Measurements from ENCODE around the gene RAI2.
A peak's percentile ranks its signal among the peaks of the same experiment; 100 is the strongest.

RAI2 gene

DNA sequence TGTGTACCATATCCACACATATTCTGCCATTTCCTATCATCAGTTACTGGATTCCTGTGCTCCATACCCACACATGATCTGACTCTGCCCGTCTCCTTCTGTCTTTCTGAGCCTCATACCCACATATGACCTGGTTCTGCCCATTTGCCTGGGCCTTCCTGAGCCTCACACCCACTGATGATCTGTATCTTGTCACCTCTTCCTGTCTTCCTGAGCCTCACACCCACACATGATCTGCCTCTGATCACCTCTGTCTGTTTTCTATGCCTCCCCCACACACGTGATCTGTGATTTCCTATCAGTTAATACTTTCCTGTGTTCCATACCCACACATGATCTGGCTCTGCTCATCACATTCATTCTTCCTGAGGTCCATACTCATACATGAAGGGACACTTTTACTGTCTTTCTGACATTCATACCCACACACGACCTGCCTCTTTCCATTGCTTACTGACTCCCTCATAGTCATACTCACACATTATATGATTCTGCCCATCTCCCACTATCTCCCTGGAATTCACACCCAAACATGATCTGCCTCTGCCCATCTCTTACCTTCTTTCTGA is 91.3 kb downstream of the RAI2 start:
- CTCF ChIA-PET: no interaction called here
- Histone ChIP-seq H3K9me3 (ENCODE audit: control insufficient read depth, insufficient read depth, low read depth, low read length) (no peaks in the 10 kb centered on the region), H3K4me3 (ENCODE audit: low read depth, low read length) (no peak overlapping the region), H3K36me3 (ENCODE audit: control insufficient read depth in 2 of 2, insufficient read depth in 1 of 2, low read length in 2 of 2) (no peaks in the 10 kb centered on the region), H3K27ac (ENCODE audit: extremely low read depth, low read depth, low read length) (no peak overlapping the region), H3K4me1 (ENCODE audit: control insufficient read depth, insufficient read depth, low read length) (no peaks in the 10 kb centered on the region)
- TF ChIP-seq EGR2 (tag by site-specific recombination; IDR thresholded peaks at IDR 0.05; ENCODE audit: low read depth) (peak; percentile 66), GLI4 (tag by site-specific recombination; IDR thresholded peaks at IDR 0.05) (no peak), ZFHX2 (tag by site-specific recombination; conservative IDR thresholded peaks at IDR 0.05) (peak; percentile 52), ZNF274 (IDR thresholded peaks at IDR 0.05; ENCODE audit: low read length) (no peak), ZNF274 (tag by site-specific recombination; IDR thresholded peaks at IDR 0.05; ENCODE audit: borderline replicate concordance) (no peak), ZNF2 (tag by site-specific recombination; IDR thresholded peaks at IDR 0.05) (no peak), ZNF16 (tag by site-specific recombination; IDR thresholded peaks at IDR 0.05; ENCODE audit: low read depth) (no peak), ZNF202 (tag by site-specific recombination; IDR thresholded peaks at IDR 0.05; ENCODE audit: borderline replicate concordance) (no peak), ZSCAN16 (tag by site-specific recombination; IDR thresholded peaks at IDR 0.05) (no peak)
- TF ChIP-seq, protein P1, sequence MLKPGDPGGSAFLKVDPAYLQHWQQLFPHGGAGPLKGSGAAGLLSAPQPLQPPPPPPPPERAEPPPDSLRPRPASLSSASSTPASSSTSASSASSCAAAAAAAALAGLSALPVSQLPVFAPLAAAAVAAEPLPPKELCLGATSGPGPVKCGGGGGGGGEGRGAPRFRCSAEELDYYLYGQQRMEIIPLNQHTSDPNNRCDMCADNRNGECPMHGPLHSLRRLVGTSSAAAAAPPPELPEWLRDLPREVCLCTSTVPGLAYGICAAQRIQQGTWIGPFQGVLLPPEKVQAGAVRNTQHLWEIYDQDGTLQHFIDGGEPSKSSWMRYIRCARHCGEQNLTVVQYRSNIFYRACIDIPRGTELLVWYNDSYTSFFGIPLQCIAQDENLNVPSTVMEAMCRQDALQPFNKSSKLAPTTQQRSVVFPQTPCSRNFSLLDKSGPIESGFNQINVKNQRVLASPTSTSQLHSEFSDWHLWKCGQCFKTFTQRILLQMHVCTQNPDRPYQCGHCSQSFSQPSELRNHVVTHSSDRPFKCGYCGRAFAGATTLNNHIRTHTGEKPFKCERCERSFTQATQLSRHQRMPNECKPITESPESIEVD (tag by site-specific recombination; IDR thresholded peaks at IDR 0.05): no peak
- TF ChIP-seq, protein P2, sequence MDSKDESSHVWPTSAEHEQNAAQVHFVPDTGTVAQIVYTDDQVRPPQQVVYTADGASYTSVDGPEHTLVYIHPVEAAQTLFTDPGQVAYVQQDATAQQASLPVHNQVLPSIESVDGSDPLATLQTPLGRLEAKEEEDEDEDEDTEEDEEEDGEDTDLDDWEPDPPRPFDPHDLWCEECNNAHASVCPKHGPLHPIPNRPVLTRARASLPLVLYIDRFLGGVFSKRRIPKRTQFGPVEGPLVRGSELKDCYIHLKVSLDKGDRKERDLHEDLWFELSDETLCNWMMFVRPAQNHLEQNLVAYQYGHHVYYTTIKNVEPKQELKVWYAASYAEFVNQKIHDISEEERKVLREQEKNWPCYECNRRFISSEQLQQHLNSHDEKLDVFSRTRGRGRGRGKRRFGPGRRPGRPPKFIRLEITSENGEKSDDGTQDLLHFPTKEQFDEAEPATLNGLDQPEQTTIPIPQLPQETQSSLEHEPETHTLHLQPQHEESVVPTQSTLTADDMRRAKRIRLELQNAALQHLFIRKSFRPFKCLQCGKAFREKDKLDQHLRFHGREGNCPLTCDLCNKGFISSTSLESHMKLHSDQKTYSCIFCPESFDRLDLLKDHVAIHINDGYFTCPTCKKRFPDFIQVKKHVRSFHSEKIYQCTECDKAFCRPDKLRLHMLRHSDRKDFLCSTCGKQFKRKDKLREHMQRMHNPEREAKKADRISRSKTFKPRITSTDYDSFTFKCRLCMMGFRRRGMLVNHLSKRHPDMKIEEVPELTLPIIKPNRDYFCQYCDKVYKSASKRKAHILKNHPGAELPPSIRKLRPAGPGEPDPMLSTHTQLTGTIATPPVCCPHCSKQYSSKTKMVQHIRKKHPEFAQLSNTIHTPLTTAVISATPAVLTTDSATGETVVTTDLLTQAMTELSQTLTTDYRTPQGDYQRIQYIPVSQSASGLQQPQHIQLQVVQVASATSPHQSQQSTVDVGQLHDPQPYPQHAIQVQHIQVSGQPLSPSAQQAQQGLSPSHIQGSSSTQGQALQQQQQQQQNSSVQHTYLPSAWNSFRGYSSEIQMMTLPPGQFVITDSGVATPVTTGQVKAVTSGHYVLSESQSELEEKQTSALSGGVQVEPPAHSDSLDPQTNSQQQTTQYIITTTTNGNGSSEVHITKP (tag by site-specific recombination; IDR thresholded peaks at IDR 0.05): no peak
- TF ChIP-seq, protein P3, sequence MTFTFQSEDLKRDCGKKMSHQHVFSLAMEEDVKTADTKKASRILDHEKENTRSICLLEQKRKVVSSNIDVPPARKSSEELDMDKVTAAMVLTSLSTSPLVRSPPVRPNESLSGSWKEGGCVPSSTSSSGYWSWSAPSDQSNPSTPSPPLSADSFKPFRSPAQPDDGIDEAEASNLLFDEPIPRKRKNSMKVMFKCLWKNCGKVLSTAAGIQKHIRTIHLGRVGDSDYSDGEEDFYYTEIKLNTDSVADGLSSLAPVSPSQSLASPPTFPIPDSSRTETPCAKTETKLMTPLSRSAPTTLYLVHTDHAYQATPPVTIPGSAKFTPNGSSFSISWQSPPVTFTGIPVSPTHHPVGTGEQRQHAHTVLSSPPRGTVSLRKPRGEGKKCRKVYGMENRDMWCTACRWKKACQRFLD (tag by site-specific recombination; IDR thresholded peaks at IDR 0.05): no peak
- TF ChIP-seq, protein P4, sequence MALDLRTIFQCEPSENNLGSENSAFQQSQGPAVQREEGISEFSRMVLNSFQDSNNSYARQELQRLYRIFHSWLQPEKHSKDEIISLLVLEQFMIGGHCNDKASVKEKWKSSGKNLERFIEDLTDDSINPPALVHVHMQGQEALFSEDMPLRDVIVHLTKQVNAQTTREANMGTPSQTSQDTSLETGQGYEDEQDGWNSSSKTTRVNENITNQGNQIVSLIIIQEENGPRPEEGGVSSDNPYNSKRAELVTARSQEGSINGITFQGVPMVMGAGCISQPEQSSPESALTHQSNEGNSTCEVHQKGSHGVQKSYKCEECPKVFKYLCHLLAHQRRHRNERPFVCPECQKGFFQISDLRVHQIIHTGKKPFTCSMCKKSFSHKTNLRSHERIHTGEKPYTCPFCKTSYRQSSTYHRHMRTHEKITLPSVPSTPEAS (tag by site-specific recombination; IDR thresholded peaks at IDR 0.05): no peak
- POLR2A ChIA-PET: no interaction called here

DNA sequence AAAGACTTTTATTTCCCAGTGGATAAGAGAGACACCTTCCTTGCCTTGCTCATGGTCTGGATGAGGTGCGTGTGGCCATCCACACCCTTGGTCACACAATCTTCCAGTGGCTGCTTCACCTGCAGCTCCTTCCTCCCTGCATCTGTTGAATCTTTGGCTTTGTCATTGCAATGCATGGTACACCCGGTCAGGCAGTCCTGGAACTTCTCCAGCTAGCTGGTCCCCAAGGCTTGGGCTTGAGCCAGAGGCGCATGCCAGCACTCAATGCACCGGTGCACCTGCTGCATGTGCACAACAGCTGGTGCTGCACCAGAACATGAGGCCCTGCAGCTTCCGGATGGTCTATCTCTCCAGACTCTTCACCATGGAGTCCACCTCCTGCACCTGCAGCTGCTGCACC is 92.1 kb downstream of the RAI2 start:
- Histone ChIP-seq H3K4me3 (ENCODE audit: low read depth, low read length) (no peak overlapping the region), H3K27ac (ENCODE audit: extremely low read depth, low read depth, low read length) (no peak overlapping the region), H3K36me3 (ENCODE audit: control insufficient read depth in 2 of 2, insufficient read depth in 1 of 2, low read length in 2 of 2) (no peaks in the 10 kb centered on the region), H3K4me1 (ENCODE audit: control insufficient read depth, insufficient read depth, low read length) (no peaks in the 10 kb centered on the region), H3K9me3 (ENCODE audit: control insufficient read depth, insufficient read depth, low read depth, low read length) (no peaks in the 10 kb centered on the region)
- TF ChIP-seq GLIS1 (tag by site-specific recombination; IDR thresholded peaks at IDR 0.05) (no peak), ZNF629 (tag by site-specific recombination; IDR thresholded peaks at IDR 0.05) (no peak), ZNF19 (tag by site-specific recombination; IDR thresholded peaks at IDR 0.05; ENCODE audit: low read depth) (no peak), YY1 (tag by site-specific recombination; IDR thresholded peaks at IDR 0.05) (no peak), ZNF561 (tag by site-specific recombination; IDR thresholded peaks at IDR 0.05; ENCODE audit: borderline replicate concordance) (no peak), ZSCAN16 (tag by site-specific recombination; IDR thresholded peaks at IDR 0.05) (no peak), ZNF239 (tag by site-specific recombination; IDR thresholded peaks at IDR 0.05) (no peak)
- TF ChIP-seq, protein P5, sequence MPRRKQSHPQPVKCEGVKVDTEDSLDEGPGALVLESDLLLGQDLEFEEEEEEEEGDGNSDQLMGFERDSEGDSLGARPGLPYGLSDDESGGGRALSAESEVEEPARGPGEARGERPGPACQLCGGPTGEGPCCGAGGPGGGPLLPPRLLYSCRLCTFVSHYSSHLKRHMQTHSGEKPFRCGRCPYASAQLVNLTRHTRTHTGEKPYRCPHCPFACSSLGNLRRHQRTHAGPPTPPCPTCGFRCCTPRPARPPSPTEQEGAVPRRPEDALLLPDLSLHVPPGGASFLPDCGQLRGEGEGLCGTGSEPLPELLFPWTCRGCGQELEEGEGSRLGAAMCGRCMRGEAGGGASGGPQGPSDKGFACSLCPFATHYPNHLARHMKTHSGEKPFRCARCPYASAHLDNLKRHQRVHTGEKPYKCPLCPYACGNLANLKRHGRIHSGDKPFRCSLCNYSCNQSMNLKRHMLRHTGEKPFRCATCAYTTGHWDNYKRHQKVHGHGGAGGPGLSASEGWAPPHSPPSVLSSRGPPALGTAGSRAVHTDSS (tag by site-specific recombination; IDR thresholded peaks at IDR 0.05): no peak
- TF ChIP-seq, protein P6, sequence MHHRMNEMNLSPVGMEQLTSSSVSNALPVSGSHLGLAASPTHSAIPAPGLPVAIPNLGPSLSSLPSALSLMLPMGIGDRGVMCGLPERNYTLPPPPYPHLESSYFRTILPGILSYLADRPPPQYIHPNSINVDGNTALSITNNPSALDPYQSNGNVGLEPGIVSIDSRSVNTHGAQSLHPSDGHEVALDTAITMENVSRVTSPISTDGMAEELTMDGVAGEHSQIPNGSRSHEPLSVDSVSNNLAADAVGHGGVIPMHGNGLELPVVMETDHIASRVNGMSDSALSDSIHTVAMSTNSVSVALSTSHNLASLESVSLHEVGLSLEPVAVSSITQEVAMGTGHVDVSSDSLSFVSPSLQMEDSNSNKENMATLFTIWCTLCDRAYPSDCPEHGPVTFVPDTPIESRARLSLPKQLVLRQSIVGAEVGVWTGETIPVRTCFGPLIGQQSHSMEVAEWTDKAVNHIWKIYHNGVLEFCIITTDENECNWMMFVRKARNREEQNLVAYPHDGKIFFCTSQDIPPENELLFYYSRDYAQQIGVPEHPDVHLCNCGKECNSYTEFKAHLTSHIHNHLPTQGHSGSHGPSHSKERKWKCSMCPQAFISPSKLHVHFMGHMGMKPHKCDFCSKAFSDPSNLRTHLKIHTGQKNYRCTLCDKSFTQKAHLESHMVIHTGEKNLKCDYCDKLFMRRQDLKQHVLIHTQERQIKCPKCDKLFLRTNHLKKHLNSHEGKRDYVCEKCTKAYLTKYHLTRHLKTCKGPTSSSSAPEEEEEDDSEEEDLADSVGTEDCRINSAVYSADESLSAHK (tag by site-specific recombination; IDR thresholded peaks at IDR 0.05): no peak
- TF ChIP-seq, protein P7, sequence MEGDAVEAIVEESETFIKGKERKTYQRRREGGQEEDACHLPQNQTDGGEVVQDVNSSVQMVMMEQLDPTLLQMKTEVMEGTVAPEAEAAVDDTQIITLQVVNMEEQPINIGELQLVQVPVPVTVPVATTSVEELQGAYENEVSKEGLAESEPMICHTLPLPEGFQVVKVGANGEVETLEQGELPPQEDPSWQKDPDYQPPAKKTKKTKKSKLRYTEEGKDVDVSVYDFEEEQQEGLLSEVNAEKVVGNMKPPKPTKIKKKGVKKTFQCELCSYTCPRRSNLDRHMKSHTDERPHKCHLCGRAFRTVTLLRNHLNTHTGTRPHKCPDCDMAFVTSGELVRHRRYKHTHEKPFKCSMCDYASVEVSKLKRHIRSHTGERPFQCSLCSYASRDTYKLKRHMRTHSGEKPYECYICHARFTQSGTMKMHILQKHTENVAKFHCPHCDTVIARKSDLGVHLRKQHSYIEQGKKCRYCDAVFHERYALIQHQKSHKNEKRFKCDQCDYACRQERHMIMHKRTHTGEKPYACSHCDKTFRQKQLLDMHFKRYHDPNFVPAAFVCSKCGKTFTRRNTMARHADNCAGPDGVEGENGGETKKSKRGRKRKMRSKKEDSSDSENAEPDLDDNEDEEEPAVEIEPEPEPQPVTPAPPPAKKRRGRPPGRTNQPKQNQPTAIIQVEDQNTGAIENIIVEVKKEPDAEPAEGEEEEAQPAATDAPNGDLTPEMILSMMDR (tag by site-specific recombination; IDR thresholded peaks at IDR 0.05): no peak
- CTCF ChIA-PET: no interaction called here
- POLR2A ChIA-PET: no interaction called here

Measured in HEK293 (cell line).